ENCODE results near the gene COL7A1.

COL7A1 gene

DNA sequence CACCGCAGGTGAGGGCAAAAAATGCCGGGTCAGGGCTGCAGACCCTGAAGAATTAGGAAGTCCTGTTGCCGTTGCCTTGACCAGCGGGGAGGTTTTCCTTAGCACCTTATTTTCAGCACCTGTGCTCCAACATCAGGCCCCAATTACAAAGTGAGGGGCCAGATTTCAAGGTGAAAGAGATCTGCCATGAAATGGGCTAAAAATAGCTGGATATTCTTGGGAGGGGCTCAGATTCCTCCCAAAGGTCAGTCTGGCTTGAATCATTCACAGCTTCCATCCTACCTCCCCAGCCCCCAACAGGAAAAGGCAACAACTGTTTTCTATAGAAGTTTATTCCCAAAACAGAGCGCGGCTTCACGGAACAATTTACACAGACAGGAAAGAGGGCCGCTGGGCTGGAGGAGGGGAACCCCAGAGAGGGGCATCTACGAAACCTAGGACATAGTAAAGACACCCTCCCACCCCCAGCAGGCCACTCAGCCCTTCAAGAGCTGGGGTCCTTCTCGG lies 41.1 kb upstream of the COL7A1 start:
- Histone ChIP-seq H3K4me2 (ENCODE audit: low read length) (peak overlapping the region; percentile 94), H3K9ac (no peak overlapping the region), H3K27ac (peak overlapping the region; percentile 1), H3K79me2 (peaks cover 2% of the 10 kb centered on the region), H3K27me3 (ENCODE audit: control insufficient read depth, insufficient read depth, low read length) (no peaks in the 10 kb centered on the region), H2AFZ (peak overlapping the region; percentile 94), H3K9me3 (ENCODE audit: control insufficient read depth, low read length) (no peaks in the 10 kb centered on the region), H3K36me3 (ENCODE audit: control insufficient read depth, insufficient read depth, low read length) (no peaks in the 10 kb centered on the region), H3K4me1 (peaks cover 14% of the 10 kb centered on the region), H3K4me3 (ENCODE audit: low read depth, low read length) (peak overlapping the region; percentile 91)
- TF ChIP-seq, protein P1, sequence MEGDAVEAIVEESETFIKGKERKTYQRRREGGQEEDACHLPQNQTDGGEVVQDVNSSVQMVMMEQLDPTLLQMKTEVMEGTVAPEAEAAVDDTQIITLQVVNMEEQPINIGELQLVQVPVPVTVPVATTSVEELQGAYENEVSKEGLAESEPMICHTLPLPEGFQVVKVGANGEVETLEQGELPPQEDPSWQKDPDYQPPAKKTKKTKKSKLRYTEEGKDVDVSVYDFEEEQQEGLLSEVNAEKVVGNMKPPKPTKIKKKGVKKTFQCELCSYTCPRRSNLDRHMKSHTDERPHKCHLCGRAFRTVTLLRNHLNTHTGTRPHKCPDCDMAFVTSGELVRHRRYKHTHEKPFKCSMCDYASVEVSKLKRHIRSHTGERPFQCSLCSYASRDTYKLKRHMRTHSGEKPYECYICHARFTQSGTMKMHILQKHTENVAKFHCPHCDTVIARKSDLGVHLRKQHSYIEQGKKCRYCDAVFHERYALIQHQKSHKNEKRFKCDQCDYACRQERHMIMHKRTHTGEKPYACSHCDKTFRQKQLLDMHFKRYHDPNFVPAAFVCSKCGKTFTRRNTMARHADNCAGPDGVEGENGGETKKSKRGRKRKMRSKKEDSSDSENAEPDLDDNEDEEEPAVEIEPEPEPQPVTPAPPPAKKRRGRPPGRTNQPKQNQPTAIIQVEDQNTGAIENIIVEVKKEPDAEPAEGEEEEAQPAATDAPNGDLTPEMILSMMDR (IDR thresholded peaks at IDR 0.05), result no peak

DNA sequence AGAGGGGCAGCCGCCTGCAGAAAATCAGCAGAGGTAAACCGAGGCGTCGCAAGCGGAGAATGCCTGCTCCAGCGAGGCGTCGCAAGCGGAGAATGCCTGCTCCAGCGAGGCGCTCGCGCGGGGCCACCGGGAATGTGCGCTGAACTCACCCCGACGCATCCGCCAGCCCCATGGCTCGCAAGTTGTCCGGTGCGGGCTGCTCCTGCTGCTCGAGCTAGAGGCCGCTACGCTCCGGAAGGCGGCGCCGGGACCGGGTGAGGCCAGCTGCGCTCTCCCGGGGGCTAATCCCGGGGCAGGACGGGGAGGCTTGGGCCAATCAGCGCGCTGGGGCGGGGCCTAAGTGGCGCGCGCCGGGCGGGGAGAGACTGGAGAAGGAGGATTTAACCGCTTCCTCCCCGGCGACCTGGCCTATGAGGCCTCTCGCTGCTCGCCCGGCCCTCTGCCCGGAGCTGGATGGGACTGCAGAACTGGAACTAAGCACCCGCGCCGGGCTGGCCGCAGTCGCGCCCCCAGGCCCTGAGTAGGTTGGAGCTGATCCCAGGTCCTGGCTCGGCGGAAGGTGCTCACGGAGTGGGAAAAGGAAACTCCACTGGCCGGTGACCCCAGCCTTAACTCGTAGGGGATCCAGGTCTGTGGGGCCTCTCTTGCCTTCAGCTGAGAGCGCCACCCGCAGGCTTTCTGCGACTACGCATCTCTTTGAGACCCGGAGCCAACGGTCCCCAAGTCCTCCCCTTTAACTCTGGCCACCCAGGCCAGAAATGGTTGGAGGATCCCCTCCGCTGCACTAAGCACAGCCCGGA lies 40.3 kb upstream of the COL7A1 start, which contains the start of gene SLC26A6:
TSS of gene SLC26A6 (minus strand) at position 240 of the 800 bp plus-strand sequence. CDS start at position 172, 68 bp downstream.
- no peak within 1 kb of the TSS for H3K9ac ChIP-seq
- TF ChIP-seq, protein P1 (IDR thresholded peaks at IDR 0.05), result peak; percentile 50
- no peaks in the 10 kb centered on the region for H3K36me3 ChIP-seq (ENCODE audit: control insufficient read depth, insufficient read depth, low read length)
- no peaks in the 10 kb centered on the region for H3K27me3 ChIP-seq (ENCODE audit: control insufficient read depth, insufficient read depth, low read length)
- H3K9me3 ChIP-seq (ENCODE audit: control insufficient read depth, low read length), result no peaks in the 10 kb centered on the region
- peak within 1 kb of the TSS; percentile 94 for H2AFZ ChIP-seq
- peak within 1 kb of the TSS; percentile 1 for H3K27ac ChIP-seq
- peaks cover 14% of the 10 kb centered on the region for H3K4me1 ChIP-seq
- H3K4me2 ChIP-seq (ENCODE audit: low read length), result peak within 1 kb of the TSS; percentile 94
- peaks cover 2% of the 10 kb centered on the region for H3K79me2 ChIP-seq
- H3K4me3 ChIP-seq (ENCODE audit: low read depth, low read length), result peak within 1 kb of the TSS; percentile 91

DNA sequence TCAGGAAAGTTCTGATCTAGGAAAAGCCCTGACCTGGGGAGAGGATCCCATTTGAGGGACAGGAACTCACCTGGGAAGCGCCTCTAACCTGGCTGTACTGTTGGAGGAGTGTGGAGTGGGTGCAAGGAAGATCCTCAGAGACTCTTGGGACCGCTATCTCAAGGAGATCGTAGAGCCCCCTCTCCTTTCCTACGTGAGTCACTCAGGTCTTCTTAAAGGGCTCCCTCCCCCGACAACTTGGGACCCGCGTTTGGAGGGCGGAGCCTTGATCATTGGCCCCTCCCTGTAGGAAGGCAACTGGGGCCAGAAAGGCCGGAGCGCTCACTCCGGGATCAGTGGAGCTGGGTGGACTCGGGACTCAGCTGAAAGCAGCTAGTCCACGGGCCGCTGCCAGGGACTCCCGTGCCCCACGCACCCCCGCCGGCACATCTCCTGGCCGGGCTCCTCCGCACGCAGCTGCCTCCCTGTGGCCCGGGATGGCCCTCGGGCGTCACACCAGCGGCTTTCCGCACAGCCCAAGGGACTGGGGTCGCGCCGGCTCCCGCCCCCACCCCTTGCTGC lies 39.6 kb upstream of the COL7A1 start:
- Histone ChIP-seq H3K36me3 (ENCODE audit: control insufficient read depth, insufficient read depth, low read length) (no peaks in the 10 kb centered on the region), H2AFZ (peak overlapping the region; percentile 94), H3K4me2 (ENCODE audit: low read length) (peak overlapping the region; percentile 94), H3K9me3 (ENCODE audit: control insufficient read depth, low read length) (no peaks in the 10 kb centered on the region), H3K9ac (no peak overlapping the region), H3K79me2 (peaks cover 2% of the 10 kb centered on the region), H3K27ac (no peak overlapping the region), H3K27me3 (ENCODE audit: control insufficient read depth, insufficient read depth, low read length) (no peaks in the 10 kb centered on the region), H3K4me3 (ENCODE audit: low read depth, low read length) (peak overlapping the region; percentile 91), H3K4me1 (peaks cover 14% of the 10 kb centered on the region)
- TF ChIP-seq, protein P1 (IDR thresholded peaks at IDR 0.05), result no peak

DNA sequence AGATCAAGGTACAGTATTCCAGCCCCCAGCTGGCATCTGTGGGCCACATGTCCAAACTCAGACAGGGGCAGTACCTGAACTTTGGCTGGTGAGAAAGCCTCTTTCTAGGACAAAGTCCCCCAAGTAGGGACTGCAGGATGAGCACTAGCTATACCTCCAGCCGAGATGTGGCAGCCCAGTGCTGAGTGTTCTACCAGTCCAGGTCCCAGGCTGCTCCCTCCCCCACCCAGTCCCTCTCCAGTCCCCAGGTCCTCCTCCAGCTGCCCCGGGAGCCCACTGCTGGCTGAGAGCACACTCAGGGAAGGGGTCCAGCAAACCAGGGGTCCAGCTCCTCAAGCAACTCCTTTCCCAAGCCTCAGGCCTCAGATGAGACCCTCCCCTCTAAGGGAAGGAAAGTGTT lies 38.6 kb upstream of the COL7A1 start:
- Histone ChIP-seq H3K36me3 (ENCODE audit: control insufficient read depth, insufficient read depth, low read length) (no peaks in the 10 kb centered on the region), H3K9me3 (ENCODE audit: control insufficient read depth, low read length) (no peaks in the 10 kb centered on the region), H2AFZ (no peak overlapping the region), H3K27me3 (ENCODE audit: control insufficient read depth, insufficient read depth, low read length) (no peaks in the 10 kb centered on the region), H3K4me2 (ENCODE audit: low read length) (no peak overlapping the region), H3K4me3 (ENCODE audit: low read depth, low read length) (peak overlapping the region; percentile 91), H3K9ac (no peak overlapping the region), H3K27ac (no peak overlapping the region), H3K79me2 (peaks cover 2% of the 10 kb centered on the region), H3K4me1 (peaks cover 14% of the 10 kb centered on the region)
- TF ChIP-seq, protein P1 (IDR thresholded peaks at IDR 0.05), result no peak

Measured in parathyroid adenoma (tissue), 2 donors.